BE2C (cell line): ENCODE data around the gene PTPRN2.
"Not testable (repeated sequence)": the region's sequence is repeated elsewhere in the genome, so short reads cannot be mapped to it uniquely, and the experiment has no call there.

ENCODE experiments used
- DNase-seq: peaks from one replicate; pipeline ENCODE4 v3.0.0-alpha.2; 2020
- H3K27me3 ChIP-seq: fragments of 250-450 bp; sonication (Bioruptor Pico); 2 replicates; pipeline ENCODE4 v1.5.1; 2020; ENCODE audit warnings: mild to moderate bottlenecking
- H3K36me3 ChIP-seq: fragments of 250-450 bp; sonication (Bioruptor Pico); 2 replicates; pipeline ENCODE4 v1.5.1; 2020; ENCODE audit warnings: mild to moderate bottlenecking
- H3K4me1 ChIP-seq: fragments of 250-450 bp; sonication (Bioruptor Pico); 2 replicates; pipeline ENCODE4 v1.5.1; 2020
- H3K4me3 ChIP-seq: 2 replicates; pipeline ENCODE4 v1.5.1; 2011; ENCODE audit warnings: low read depth, low read length
- H3K9me3 ChIP-seq: fragments of 250-450 bp; sonication (Bioruptor Pico); 2 replicates; pipeline ENCODE4 v1.5.1; 2020
- CTCF ChIP-seq: IDR thresholded peaks from 2 replicates; pipeline ENCODE4 v1.5.1; 2012; ENCODE audit warnings: mild to moderate bottlenecking, low read depth, low read length

PTPRN2 gene

GRCh38 chr7:157985636-157986035 is 602.0 kb downstream of the PTPRN2 start:
- no peaks in the 10 kb centered on the region for H3K36me3 ChIP-seq

DNA sequence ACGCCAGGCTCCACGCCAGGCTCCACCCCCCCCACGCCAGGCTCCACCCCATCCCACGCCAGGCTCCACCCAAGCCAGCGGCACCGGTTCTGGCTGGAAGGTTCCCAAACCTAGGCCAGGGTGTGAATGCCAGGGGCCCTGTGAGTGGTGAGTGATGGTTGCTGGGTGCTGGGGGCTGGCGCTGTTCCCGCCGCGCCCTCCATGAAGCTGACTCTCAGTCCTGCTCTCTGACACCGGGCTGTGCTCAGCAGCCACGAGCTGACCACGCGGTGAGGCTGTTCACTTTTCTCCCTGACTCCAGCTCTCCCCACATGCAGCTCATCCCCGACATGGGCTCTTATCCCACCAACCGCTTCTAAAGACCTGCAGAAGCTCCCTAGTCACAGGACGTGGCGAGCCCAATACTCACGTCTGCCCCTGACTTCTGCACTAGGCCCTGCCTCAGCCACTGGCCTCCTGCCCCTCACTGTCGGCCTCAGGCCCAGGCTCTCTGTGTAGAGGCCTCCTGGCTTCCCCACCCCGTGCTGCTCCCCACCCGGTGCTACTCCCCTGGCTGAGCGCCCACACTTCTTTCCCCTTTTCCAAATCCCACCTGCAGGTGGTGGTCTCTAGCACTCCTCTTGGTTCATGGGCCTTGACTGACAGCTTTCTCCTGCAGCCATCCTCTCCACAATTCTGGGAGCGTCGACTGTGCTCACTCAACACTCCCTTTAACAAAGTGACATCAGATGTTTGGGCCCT is 603.0 kb downstream of the PTPRN2 start:
- no peaks in the 10 kb centered on the region for H3K4me1 ChIP-seq
- H3K27me3 ChIP-seq, result no peaks in the 10 kb centered on the region
- H3K9me3 ChIP-seq, result no peaks in the 10 kb centered on the region
- H3K4me3 ChIP-seq, result no peak overlapping the region
- DNase-seq, result no peak
- TF ChIP-seq CTCF, result no peak
- H3K36me3 ChIP-seq, result no peaks in the 10 kb centered on the region

More at GRCh38 chr7:157985636-157986035, 602.0 kb downstream of the PTPRN2 start:
- no peak for DNase-seq
- Histone ChIP-seq H3K27me3 (no peaks in the 10 kb centered on the region), H3K4me3 (no peak overlapping the region), H3K4me1 (no peaks in the 10 kb centered on the region), H3K9me3 (no peaks in the 10 kb centered on the region)
- no peak for TF ChIP-seq CTCF

GRCh38 chr7:157983502-157984422 is 603.9 kb downstream of the PTPRN2 start:
- no peaks in the 10 kb centered on the region for H3K9me3 ChIP-seq
- H3K4me3 ChIP-seq, result no peak overlapping the region
- no peak for DNase-seq
- H3K4me1 ChIP-seq, result no peaks in the 10 kb centered on the region
- no peaks in the 10 kb centered on the region for H3K36me3 ChIP-seq
- no peaks in the 10 kb centered on the region for H3K27me3 ChIP-seq
- no peak for TF ChIP-seq CTCF

- Histone ChIP-seq H3K4me3 (no peak overlapping the region), H3K27me3 (no peaks in the 10 kb centered on the region), H3K9me3 (no peaks in the 10 kb centered on the region), H3K4me1 (no peaks in the 10 kb centered on the region), H3K36me3 (no peaks in the 10 kb centered on the region)
- no peak for TF ChIP-seq CTCF
- no peak for DNase-seq
Observed at GRCh38 chr7:157981778-157982177, 605.8 kb downstream of the PTPRN2 start.

- no peak for TF ChIP-seq CTCF
- H3K9me3 ChIP-seq, result no peaks in the 10 kb centered on the region
- no peaks in the 10 kb centered on the region for H3K36me3 ChIP-seq
- DNase-seq, result no peak
- no peaks in the 10 kb centered on the region for H3K4me1 ChIP-seq
- H3K4me3 ChIP-seq, result no peak overlapping the region
- no peaks in the 10 kb centered on the region for H3K27me3 ChIP-seq
Observed at GRCh38 chr7:157980774-157981173, 606.8 kb downstream of the PTPRN2 start.

DNA sequence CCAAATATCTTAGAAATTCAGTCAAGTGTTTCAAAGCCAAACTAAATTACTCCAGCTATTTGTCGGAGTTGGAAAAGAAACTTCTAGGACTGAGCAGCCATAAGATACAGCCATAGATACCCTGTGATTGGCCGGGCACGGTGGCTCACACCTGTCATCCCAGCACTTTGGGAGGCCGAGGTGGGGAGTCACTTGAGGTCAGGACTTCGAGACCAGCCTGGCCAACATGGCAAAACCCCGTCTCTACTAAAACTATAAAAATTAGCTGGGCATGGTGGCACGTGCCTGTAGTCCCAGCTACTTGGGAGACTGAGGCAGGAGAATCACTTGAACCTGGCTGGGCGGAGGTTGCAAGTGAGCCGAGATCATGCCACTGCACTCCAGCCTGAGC is 607.3 kb downstream of the PTPRN2 start:
- not testable (repeated sequence) for H3K4me3 ChIP-seq, H3K4me1 ChIP-seq, H3K36me3 ChIP-seq, H3K27me3 ChIP-seq, H3K9me3 ChIP-seq, DNase-seq
